SU-DHL-6 (cell line): Measurements from ENCODE around the gene RORC.
"Not testable (repeated sequence)": the region's sequence is repeated elsewhere in the genome, so short reads cannot be mapped to it uniquely, and the experiment has no call there.

ENCODE experiments used
- H2AFZ ChIP-seq: fragments of 200-600 bp; sonication (generic); 2 replicates; pipeline ENCODE4 v1.6.1; 2014; ENCODE audit warnings: low read depth, mild to moderate bottlenecking, moderate library complexity, mixed read lengths, antibody characterized with exemption, low read length; ENCODE audit not compliant: severe bottlenecking
- H3F3A ChIP-seq: fragments of 200-600 bp; shearing (Covaris generic); 2 replicates; pipeline ENCODE4 v1.6.0; 2016; ENCODE audit warnings: antibody characterized with exemption, mild to moderate bottlenecking; ENCODE audit not compliant: insufficient read depth
- H3K27ac ChIP-seq: fragments of 200-600 bp; sonication (generic); 2 replicates; pipeline ENCODE4 v1.5.1; 2016; ENCODE audit warnings: low read depth, mild to moderate bottlenecking, low read length, moderate library complexity, mixed read lengths
- H3K27me3 ChIP-seq: fragments of 200-600 bp; sonication (generic), shearing (Covaris generic); 2 replicates; pipeline ENCODE4 v1.6.0; 2014; ENCODE audit warnings: mild to moderate bottlenecking, low read length
- H3K36me3 ChIP-seq: fragments of 200-600 bp; sonication (generic); 2 replicates; pipeline ENCODE4 v1.6.1; 2014; ENCODE audit warnings: mild to moderate bottlenecking, low read length, mixed read lengths
- H3K4me2 ChIP-seq: fragments of 300-600, 200-600 bp; shearing (Covaris generic), sonication (generic); 2 replicates; pipeline ENCODE4 v1.6.0; 2014; ENCODE audit warnings: low read length, low read depth, mild to moderate bottlenecking; ENCODE audit not compliant: poor library complexity, severe bottlenecking
- H3K4me3 ChIP-seq: fragments of 200-600 bp; sonication (generic); 2 replicates; pipeline ENCODE4 v1.5.1; 2014; ENCODE audit warnings: antibody characterized with exemption, low read length, mild to moderate bottlenecking, mixed read lengths; ENCODE audit not compliant: insufficient read depth, poor library complexity, severe bottlenecking
- H3K79me2 ChIP-seq: fragments of 200-600 bp; sonication (generic); 2 replicates; pipeline ENCODE4 v1.6.1; 2014; ENCODE audit warnings: mild to moderate bottlenecking, low read length, moderate library complexity; ENCODE audit not compliant: insufficient read depth
- H3K9ac ChIP-seq: fragments of 200-600 bp; sonication (generic); 2 replicates; pipeline ENCODE4 v1.7.0; 2014; ENCODE audit warnings: mild to moderate bottlenecking, low read length
- H3K9me2 ChIP-seq: fragments of 200-600 bp; sonication (generic); replicated peaks from 2 replicates; pipeline ENCODE4 v1.6.1; 2014; ENCODE audit warnings: low read length; ENCODE audit not compliant: insufficient read depth
- H3K9me3 ChIP-seq: fragments of 200-600 bp; sonication (generic); 2 replicates; pipeline ENCODE4 v1.6.1; 2014; ENCODE audit warnings: low read length, mixed read lengths; ENCODE audit not compliant: insufficient read depth
- H4K20me1 ChIP-seq: fragments of 200-600 bp; sonication (generic); 2 replicates; pipeline ENCODE4 v1.6.1; 2014; ENCODE audit warnings: low read depth, mild to moderate bottlenecking, antibody characterized with exemption, low read length, moderate library complexity, mixed read lengths
- CTCF ChIP-seq: fragments of 200-600 bp; sonication (generic); IDR thresholded peaks from one replicate; pipeline ENCODE4 v1.5.1; 2017; ENCODE audit warnings: antibody characterized with exemption, mild to moderate bottlenecking, low read length, moderate library complexity; ENCODE audit not compliant: insufficient read depth, poor library complexity, severe bottlenecking
- EZH2phosphoT487 ChIP-seq: fragments of 200-600 bp; sonication (generic), shearing (Covaris generic); conservative IDR thresholded peaks from 2 replicates; pipeline ENCODE4 v1.6.1; 2018; ENCODE audit warnings: mild to moderate bottlenecking, antibody characterized with exemption, low read length, moderate library complexity, mixed read lengths

Gene RORC

GRCh38 chr1:151831605-151832004 lies at the start of gene RORC:
RORC (minus strand) TSS chr1:151831802; CDS start chr1:151831764, 38 bp downstream.
- Histone ChIP-seq H3K4me2 (no peak within 1 kb of the TSS), H4K20me1 (no peaks in the 10 kb centered on the region), H3K4me3 (no peak within 1 kb of the TSS), H3K27ac (no peak within 1 kb of the TSS), H3F3A (no peaks in the 10 kb centered on the region), H3K9me3 (no peaks in the 10 kb centered on the region), H2AFZ (no peak within 1 kb of the TSS), H3K9ac (no peak within 1 kb of the TSS), H3K27me3 (no peaks in the 10 kb centered on the region), H3K36me3 (no peaks in the 10 kb centered on the region), H3K79me2 (no peaks in the 10 kb centered on the region), H3K9me2 (no peaks in the 10 kb centered on the region)
- TF ChIP-seq EZH2phosphoT487 = no peak
- no peak for TF ChIP-seq CTCF

GRCh38 chr1:151875419-151876097 lies 44.0 kb upstream of the RORC start:
- no peaks in the 10 kb centered on the region for H3K27me3 ChIP-seq

GRCh38 chr1:151872776-151873175 lies 41.2 kb upstream of the RORC start:
- not testable (repeated sequence) for H3K36me3 ChIP-seq, H2AFZ ChIP-seq, H3K27me3 ChIP-seq, H3K9me2 ChIP-seq, H3K9me3 ChIP-seq, H3K4me3 ChIP-seq, H3K9ac ChIP-seq, H4K20me1 ChIP-seq, H3K79me2 ChIP-seq, H3K4me2 ChIP-seq, H3F3A ChIP-seq, H3K27ac ChIP-seq

More at GRCh38 chr1:151875419-151876097, 44.0 kb upstream of the RORC start:
- Histone ChIP-seq H3K9me2 (no peaks in the 10 kb centered on the region), H3K36me3 (no peaks in the 10 kb centered on the region), H3K4me2 (no peak overlapping the region), H3K9me3 (no peaks in the 10 kb centered on the region), H3K9ac (no peak overlapping the region), H4K20me1 (no peaks in the 10 kb centered on the region), H3F3A (no peaks in the 10 kb centered on the region), H3K4me3 (no peak overlapping the region), H3K79me2 (no peaks in the 10 kb centered on the region), H2AFZ (no peak overlapping the region), H3K27ac (no peak overlapping the region)
- TF ChIP-seq CTCF (no peak), EZH2phosphoT487 (no peak)

GRCh38 chr1:151871284-151872030 lies 39.9 kb upstream of the RORC start:
- H3K79me2 ChIP-seq = no peaks in the 10 kb centered on the region
- H3K4me3 ChIP-seq = no peak overlapping the region
- no peaks in the 10 kb centered on the region for H3K36me3 ChIP-seq
- H3F3A ChIP-seq = no peaks in the 10 kb centered on the region
- no peaks in the 10 kb centered on the region for H3K9me3 ChIP-seq
- TF ChIP-seq EZH2phosphoT487 (no peak), CTCF (no peak)
- no peaks in the 10 kb centered on the region for H3K9me2 ChIP-seq
- no peak overlapping the region for H2AFZ ChIP-seq
- H3K9ac ChIP-seq = no peak overlapping the region
- H3K27ac ChIP-seq = no peak overlapping the region
- H3K27me3 ChIP-seq = no peaks in the 10 kb centered on the region
- no peak overlapping the region for H3K4me2 ChIP-seq
- H4K20me1 ChIP-seq = no peaks in the 10 kb centered on the region
